Endothelial cell of umbilical vein (primary cell): ENCODE data around the gene ZSCAN29. TPM values are rescaled to one million over a fixed set of nuclear protein-coding genes. Genes with fewer than 3 reads are reported as not detected.

Source experiments
- BruUV-seq: library from RNA; stranded (reverse); fragments of 400-500 nt; replicated peaks from 2 replicates; lab custom pipeline; 2021; lab: Mats Ljungman, UMichigan
- CTCF ChIA-PET: fragments of 300-600, 350-600 bp; sonication (Branson Sonifier 250); formaldehyde crosslinking; loops from one replicate; lab custom pipeline; 2021; ENCODE audit warnings: antibody characterized with exemption, inconsistent platforms; lab: Charles Lee
- POLR2A ChIA-PET: fragments of 300-600, 350-600 bp; sonication (Branson Sonifier 250); formaldehyde crosslinking; loops from one replicate; lab custom pipeline; 2021; ENCODE audit warnings: antibody characterized with exemption, inconsistent platforms; lab: Charles Lee
- DNase-seq: peaks from one replicate; pipeline ENCODE4 v3.0.0-alpha.2; 2011; ENCODE audit warnings: low read depth, low spot score
- FAIRE-seq: peaks from 2 replicates; lab custom pipeline; 2011; peaks lifted over from hg19 to GRCh38; lab: Jason Lieb, UNC
- H2AFZ ChIP-seq: 2 replicates; pipeline ENCODE4 v1.6.0; 2012; ENCODE audit warnings: low read depth, low read length, control low read depth, inconsistent platforms
- H3K27ac ChIP-seq: 2 replicates; pipeline ENCODE4 v1.5.1; 2011; ENCODE audit warnings: low read depth, mild to moderate bottlenecking, control low read depth, low read length, moderate library complexity; ENCODE audit not compliant: insufficient read depth
- H3K27me3 ChIP-seq, 2 experiments: 2 replicates each; pipeline versions ENCODE4 v1.6.0 to v1.6.1; 2011; ENCODE audit warnings: low read length in 2 of 2, mixed read lengths in 1 of 2; ENCODE audit not compliant: control insufficient read depth in 2 of 2, insufficient read depth in 2 of 2
- H3K36me3 ChIP-seq, 2 experiments: 2 replicates in 1 of 2; 3 replicates in 1 of 2; pipeline ENCODE4 v1.5.1; 2011; ENCODE audit warnings: low read length in 2 of 2, mild to moderate bottlenecking in 1 of 2, moderate library complexity in 1 of 2; ENCODE audit not compliant: control insufficient read depth in 2 of 2, insufficient read depth in 2 of 2; ENCODE audit errors: extremely low read depth in 1 of 2
- H3K4me1 ChIP-seq: 3 replicates; pipeline ENCODE4 v1.5.1; 2011; ENCODE audit warnings: mild to moderate bottlenecking, low read length; ENCODE audit not compliant: control insufficient read depth, insufficient read depth; ENCODE audit errors: extremely low read depth
- H3K4me2 ChIP-seq: 2 replicates; pipeline ENCODE4 v1.6.1; 2011; ENCODE audit warnings: low read length, control low read depth, mixed read lengths; ENCODE audit not compliant: insufficient read depth
- H3K4me3 ChIP-seq, 3 experiments: fragments of 200-600 bp in 1 of 3; sonication (generic), shearing (Covaris generic) in 1 of 3; replicated peaks in 1 of 3; 2 replicates each; pipeline ENCODE4 v1.5.1; 2011 to 2016; ENCODE audit warnings: control low read depth in 3 of 3, low read length in 3 of 3, mild to moderate bottlenecking in 2 of 3, inconsistent platforms in 1 of 3, low read depth in 1 of 3, moderate library complexity in 1 of 3; ENCODE audit not compliant: insufficient read depth in 1 of 3
- H3K79me2 ChIP-seq: 2 replicates; pipeline ENCODE4 v1.6.0; 2012; ENCODE audit warnings: low read length, inconsistent platforms; ENCODE audit not compliant: control insufficient read depth, insufficient read depth
- H3K9ac ChIP-seq: replicated peaks from 2 replicates; pipeline ENCODE3; 2011; ENCODE audit warnings: low read length, control low read depth; ENCODE audit not compliant: insufficient read depth; ENCODE audit errors: extremely low read depth
- H3K9me1 ChIP-seq: replicated peaks from 3 replicates; pipeline ENCODE4 v1.6.0; 2011; ENCODE audit warnings: mild to moderate bottlenecking, low read length; ENCODE audit not compliant: control insufficient read depth, insufficient read depth; ENCODE audit errors: extremely low read depth
- H3K9me3 ChIP-seq: replicated peaks from 2 replicates; pipeline ENCODE4 v1.5.1; 2012; ENCODE audit warnings: low read length, inconsistent platforms; ENCODE audit not compliant: control insufficient read depth, insufficient read depth
- H4K20me1 ChIP-seq: replicated peaks from 2 replicates; pipeline ENCODE3; 2011; ENCODE audit warnings: mild to moderate bottlenecking, low read length; ENCODE audit not compliant: control insufficient read depth, insufficient read depth; ENCODE audit errors: extremely low read depth
- CTCF ChIP-seq, 2 donors: IDR thresholded peaks; 1 replicate in 1 of 2; 2 replicates in 1 of 2; pipeline ENCODE4 v1.5.1; 2011; ENCODE audit warnings: low read length in 2 of 2, mild to moderate bottlenecking in 2 of 2, moderate library complexity in 2 of 2, control low read depth in 1 of 2, inconsistent platforms in 1 of 2, low read depth in 1 of 2; ENCODE audit not compliant: insufficient read depth in 1 of 2; ENCODE audit errors: extremely low read depth in 1 of 2
- EZH2 ChIP-seq: IDR thresholded peaks from 2 replicates; pipeline ENCODE4 v1.6.1; 2012; ENCODE audit warnings: borderline replicate concordance, low read depth, mild to moderate bottlenecking, moderate library complexity, low read length, inconsistent platforms; ENCODE audit not compliant: severe bottlenecking
- FOS ChIP-seq: IDR thresholded peaks from 2 replicates; pipeline ENCODE4 v1.6.1; 2011; ENCODE audit warnings: mild to moderate bottlenecking, low read length, moderate library complexity, borderline replicate concordance; ENCODE audit not compliant: insufficient read depth
- GATA2 ChIP-seq: IDR thresholded peaks from 2 replicates; pipeline ENCODE4 v1.7.0; 2011; ENCODE audit warnings: low read depth, mild to moderate bottlenecking, moderate library complexity, mixed read lengths, low read length; ENCODE audit not compliant: insufficient read length, insufficient read depth
- JUN ChIP-seq: IDR thresholded peaks from 2 replicates; pipeline ENCODE4 v1.6.1; 2011; ENCODE audit warnings: borderline replicate concordance, low read depth; ENCODE audit not compliant: insufficient read length, insufficient read depth
- MAX ChIP-seq: IDR thresholded peaks from 2 replicates; pipeline ENCODE4 v1.6.1; 2011; ENCODE audit not compliant: insufficient read depth, insufficient read length
- MYC ChIP-seq: IDR thresholded peaks from one replicate; pipeline ENCODE4 v1.6.1; 2011; ENCODE audit warnings: mild to moderate bottlenecking, low read depth, low read length
- POLR2A ChIP-seq: IDR thresholded peaks from 2 replicates; pipeline ENCODE4 v1.6.1; 2012; ENCODE audit warnings: low read depth, mild to moderate bottlenecking, control low read depth, low read length
- POLR2AphosphoS5 ChIP-seq: IDR thresholded peaks from 2 replicates; pipeline ENCODE4 v1.6.1; 2012; ENCODE audit warnings: low read depth, mild to moderate bottlenecking, control low read depth, low read length, moderate library complexity; ENCODE audit not compliant: insufficient read depth
- dilution Hi-C: fragments of 300-500 bp; cut with MboI; formaldehyde crosslinking; loops from one replicate; pipeline ENCODE4 v1.15.0; 2019; ENCODE audit warnings: low sequenced_read_pairs; ENCODE audit not compliant: extremely low pct_ligation_motif_present
- intact Hi-C: fragments of 100-400 bp; cut with micrococcal nuclease; formaldehyde crosslinking; loops from one replicate; pipeline ENCODE4 v1.10.0; 2022
- polyA plus RNA-seq, 4 experiments: library from polyadenylated mRNA; depleted of rRNA in 3 of 4; stranded (reverse) in 3 of 4; unstranded in 1 of 4; fragments of >200 nt; gene quantifications; 2 replicates each; pipeline versions ENCODE4 v1.2.1 to v1.2.3, GENCODE V29; 2011 to 2012; ENCODE audit warnings: missing spikeins in 1 of 4
- total RNA-seq: library from RNA; stranded (reverse); gene quantifications from 2 replicates; pipeline ENCODE4 v1.2.3, GENCODE V29; 2021

The ZSCAN29 gene
- total and polyA plus RNA-seq, 2 donors (not counting 3 experiments of a cell fraction or from before 2014, with no cell fraction given): 3.7 to 15.7 TPM

GRCh38 chr15:43360821-43361220 lies 10.0 kb downstream of the ZSCAN29 start:
- dilution Hi-C loops (no loop called here), intact Hi-C loops (no loop called here)
- Histone ChIP-seq H3K79me2 (no peaks in the 10 kb centered on the region), H3K9me1 (no peaks in the 10 kb centered on the region), H3K27ac (no peak overlapping the region), H3K27me3 (no peaks in the 10 kb centered on the region), H3K36me3 (peaks cover 12% of the 10 kb centered on the region in 2 experiments), H3K9ac (no peak overlapping the region), H2AFZ (no peak overlapping the region), H4K20me1 (no peaks in the 10 kb centered on the region), H3K4me2 (no peak overlapping the region), H3K4me3 (no peak overlapping the region), H3K9me3 (peaks cover 12% of the 10 kb centered on the region), H3K4me1 (no peaks in the 10 kb centered on the region)
- no TSS peak for BruUV-seq
- TF ChIP-seq GATA2 (no peak), FOS (no peak), MYC (no peak), POLR2A (no peak), MAX (no peak), EZH2 (no peak), CTCF (IDR thresholded peaks at IDR 0.05; ENCODE audit: extremely low read depth in 1 of 2, insufficient read depth in 1 of 2, low read depth in 1 of 2, low read length in 2 of 2) (no peak), JUN (no peak), POLR2AphosphoS5 (no peak)
- FAIRE-seq (no peak), DNase-seq (no peak)
- ChIA-PET POLR2A (no interaction called here), CTCF (no interaction called here)
